H1 (cell line): ENCODE data around the gene PFN3. TPM values are rescaled to one million over a fixed set of nuclear protein-coding genes. Genes with fewer than 3 reads are reported as not detected.

Source experiments
- CTCF ChIA-PET: fragments of 300-600 bp; sonication (Branson Sonifier 250); formaldehyde crosslinking; loops from one replicate; lab custom pipeline; 2021; ENCODE audit not compliant: partially characterized antibody; lab: Charles Lee
- POLR2A ChIA-PET: fragments of 300-600 bp; sonication (Branson Sonifier 250); formaldehyde crosslinking; loops from one replicate; lab custom pipeline; 2021; ENCODE audit warnings: inconsistent platforms; ENCODE audit not compliant: partially characterized antibody; lab: Charles Lee
- DNase-seq, 2 experiments: peaks; one replicate each; pipeline versions ENCODE4 v3.0.0 to v3.0.0-alpha.2; 2010 to 2022; ENCODE audit warnings: low spot score in 2 of 2, low read depth in 1 of 2, mixed read lengths in 1 of 2
- FAIRE-seq: peaks from 2 replicates; lab custom pipeline; 2011; peaks lifted over from hg19 to GRCh38; lab: Jason Lieb, UNC
- H2AFZ ChIP-seq: 2 replicates; pipeline ENCODE4 v1.8.1; 2012; ENCODE audit warnings: low read length, inconsistent platforms
- H2AK5ac ChIP-seq: 2 replicates; pipeline ENCODE4 v1.6.1; 2013; ENCODE audit warnings: low read depth, low read length
- H2BK120ac ChIP-seq: replicated peaks from 2 replicates; pipeline ENCODE3; 2013; ENCODE audit warnings: low read depth, low read length, inconsistent platforms
- H2BK12ac ChIP-seq: 2 replicates; pipeline ENCODE4 v1.6.1; 2013; ENCODE audit warnings: low read depth, low read length
- H2BK15ac ChIP-seq: 2 replicates; pipeline ENCODE4 v1.6.1; 2013; ENCODE audit warnings: low read length
- H2BK20ac ChIP-seq: 2 replicates; pipeline ENCODE4 v1.6.1; 2013; ENCODE audit warnings: low read length
- H2BK5ac ChIP-seq: 2 replicates; pipeline ENCODE4 v1.6.1; 2013; ENCODE audit warnings: low read depth, low read length
- H3K14ac ChIP-seq: 2 replicates; pipeline ENCODE4 v1.6.1; 2013; ENCODE audit warnings: inconsistent platforms; ENCODE audit not compliant: insufficient read length
- H3K18ac ChIP-seq: 2 replicates; pipeline ENCODE4 v1.6.1; 2013; ENCODE audit warnings: low read length; ENCODE audit errors: extremely low read depth
- H3K23ac ChIP-seq: 2 replicates; pipeline ENCODE4 v1.6.1; 2013; ENCODE audit warnings: inconsistent platforms; ENCODE audit not compliant: insufficient read length
- H3K23me2 ChIP-seq: 2 replicates; pipeline ENCODE4 v1.6.1; 2013; ENCODE audit warnings: low read depth, low read length
- H3K27ac ChIP-seq: 2 replicates; pipeline ENCODE4 v1.6.1; 2011; ENCODE audit warnings: low read depth, low read length, inconsistent platforms
- H3K27me3 ChIP-seq, 4 experiments: replicated peaks in 1 of 4; 1 replicate in 1 of 4; 2 replicates in 3 of 4; pipeline versions ENCODE4 v1.6.1 to v1.8.1; 2011 to 2013; ENCODE audit warnings: low read length in 3 of 4, mild to moderate bottlenecking in 3 of 4, inconsistent platforms in 2 of 4, mixed read lengths in 2 of 4, moderate library complexity in 1 of 4; ENCODE audit not compliant: control insufficient read depth in 3 of 4, insufficient read depth in 3 of 4; ENCODE audit errors: extremely low read depth in 1 of 4
- H3K36me3 ChIP-seq, 4 experiments: 2 replicates each; pipeline versions ENCODE4 v1.6.1 to v1.8.1; 2011 to 2013; ENCODE audit warnings: mild to moderate bottlenecking in 4 of 4, low read length in 3 of 4, moderate library complexity in 2 of 4, control low read depth in 1 of 4, inconsistent platforms in 1 of 4; ENCODE audit not compliant: insufficient read depth in 4 of 4, control insufficient read depth in 2 of 4
- H3K4ac ChIP-seq: replicated peaks from 2 replicates; pipeline ENCODE3; 2013; ENCODE audit warnings: low read length, low read depth, mixed read lengths, inconsistent platforms; ENCODE audit not compliant: insufficient read length
- H3K4me1 ChIP-seq, 4 experiments: replicated peaks in 1 of 4; 1 replicate in 1 of 4; 2 replicates in 3 of 4; pipeline versions ENCODE4 v1.6.1 to v1.8.1; 2011 to 2013; ENCODE audit warnings: low read length in 3 of 4, inconsistent platforms in 2 of 4, mixed read lengths in 1 of 4; ENCODE audit not compliant: insufficient read depth in 4 of 4, control insufficient read depth in 3 of 4
- H3K4me2 ChIP-seq, 2 experiments: 2 replicates each; pipeline versions ENCODE4 v1.6.1 to v1.8.1; 2011 to 2013; ENCODE audit warnings: low read depth in 2 of 2, low read length in 2 of 2, control low read depth in 1 of 2, inconsistent platforms in 1 of 2, mild to moderate bottlenecking in 1 of 2; ENCODE audit not compliant: insufficient read depth in 1 of 2
- H3K4me3 ChIP-seq, 4 experiments: fragments of 200-600, 300-600 bp in 1 of 4; sonication (generic), shearing (Covaris generic), sonication (Bioruptor Twin) in 1 of 4; 2 replicates each; pipeline versions ENCODE4 v1.5.1 to v1.8.1; 2011 to 2016; ENCODE audit warnings: low read length in 4 of 4, low read depth in 3 of 4, control low read depth in 2 of 4, inconsistent platforms in 2 of 4, mild to moderate bottlenecking in 2 of 4, mixed read lengths in 1 of 4, moderate library complexity in 1 of 4; ENCODE audit not compliant: insufficient read depth in 2 of 4; ENCODE audit errors: extremely low read depth in 1 of 4
- H3K56ac ChIP-seq: replicated peaks from 2 replicates; pipeline ENCODE3; 2013; ENCODE audit warnings: low read depth, mild to moderate bottlenecking, mixed read lengths, low read length, inconsistent platforms; ENCODE audit not compliant: insufficient read length
- H3K79me1 ChIP-seq: 2 replicates; pipeline ENCODE4 v1.6.1; 2013; ENCODE audit warnings: low read depth, low read length, control low read depth
- H3K79me2 ChIP-seq, 2 experiments: 2 replicates each; pipeline versions ENCODE4 v1.6.1 to v1.8.1; 2012 to 2013; ENCODE audit warnings: low read length in 2 of 2, mild to moderate bottlenecking in 2 of 2, inconsistent platforms in 1 of 2; ENCODE audit not compliant: insufficient read depth in 2 of 2, control insufficient read depth in 1 of 2
- H3K9ac ChIP-seq, 4 experiments: replicated peaks in 1 of 4; 1 replicate in 1 of 4; 2 replicates in 3 of 4; pipeline versions ENCODE4 v1.6.1 to v1.8.1; 2011 to 2013; ENCODE audit warnings: low read depth in 3 of 4, low read length in 3 of 4, control low read depth in 2 of 4, mild to moderate bottlenecking in 2 of 4, moderate library complexity in 2 of 4, inconsistent platforms in 1 of 4; ENCODE audit errors: extremely low read depth in 1 of 4
- H3K9me3 ChIP-seq, 2 experiments: 2 replicates each; pipeline versions ENCODE4 v1.6.1 to v1.8.1; 2012 to 2013; ENCODE audit warnings: mild to moderate bottlenecking in 2 of 2, moderate library complexity in 2 of 2, control low read depth in 1 of 2, inconsistent platforms in 1 of 2, low read depth in 1 of 2, low read length in 1 of 2, mixed read lengths in 1 of 2; ENCODE audit not compliant: insufficient read depth in 2 of 2
- H4K20me1 ChIP-seq, 2 experiments: replicated peaks in 1 of 2; 2 replicates each; pipeline versions ENCODE3 to v1.8.1; 2011 to 2013; ENCODE audit warnings: inconsistent platforms in 2 of 2, low read length in 2 of 2, mild to moderate bottlenecking in 1 of 2; ENCODE audit not compliant: insufficient read depth in 2 of 2, control insufficient read depth in 1 of 2
- H4K5ac ChIP-seq: 2 replicates; pipeline ENCODE4 v1.6.1; 2013; ENCODE audit warnings: low read length, low read depth, mixed read lengths, inconsistent platforms; ENCODE audit not compliant: insufficient read length
- H4K8ac ChIP-seq: 2 replicates; pipeline ENCODE4 v1.8.0; 2013; ENCODE audit warnings: mild to moderate bottlenecking, moderate library complexity, low read length, inconsistent platforms; ENCODE audit not compliant: insufficient read depth; ENCODE audit errors: extremely low read depth
- H4K91ac ChIP-seq: replicated peaks from 2 replicates; pipeline ENCODE3; 2013; ENCODE audit warnings: low read length, mixed read lengths, inconsistent platforms; ENCODE audit not compliant: insufficient read length
- CHD1 ChIP-seq: IDR thresholded peaks from 2 replicates; pipeline ENCODE4 v1.6.1; 2012; ENCODE audit warnings: low read depth, low read length, improper control_type of control experiment
- CREB1 ChIP-seq: IDR thresholded peaks from 2 replicates; pipeline ENCODE4 v1.6.1; 2012; ENCODE audit warnings: inconsistent platforms
- EGR1 ChIP-seq: IDR thresholded peaks from 2 replicates; pipeline ENCODE4 v1.6.1; 2011; ENCODE audit warnings: low read depth, low read length, borderline replicate concordance
- FOSL1 ChIP-seq: IDR thresholded peaks from 2 replicates; pipeline ENCODE4 v1.6.1; 2011; ENCODE audit warnings: mild to moderate bottlenecking, low read depth, low read length, moderate library complexity; ENCODE audit not compliant: insufficient read depth
- NRF1 ChIP-seq: IDR thresholded peaks from 2 replicates; pipeline ENCODE4 v1.6.1; 2011; ENCODE audit warnings: mild to moderate bottlenecking, low read depth, low read length, improper control_type of control experiment
- POU5F1 ChIP-seq: IDR thresholded peaks from 2 replicates; pipeline ENCODE4 v1.6.1; 2011; ENCODE audit warnings: low read depth, mild to moderate bottlenecking, low read length, moderate library complexity
- RNF2 ChIP-seq: fragments of 200-900, 300-1000 bp; sonication (generic); IDR thresholded peaks from 2 replicates; pipeline ENCODE4 v1.7.1; 2016; ENCODE audit warnings: borderline replicate concordance, low read depth, mild to moderate bottlenecking, antibody characterized with exemption, low read length; ENCODE audit not compliant: poor library complexity, severe bottlenecking; ENCODE audit errors: missing control alignments
- SIN3A ChIP-seq, 2 experiments: IDR thresholded peaks in 1 of 2; conservative IDR thresholded peaks in 1 of 2; 2 replicates each; pipeline ENCODE4 v1.6.1; 2011 to 2012; ENCODE audit warnings: low read length in 2 of 2, improper control_type of control experiment in 1 of 2, low read depth in 1 of 2, mild to moderate bottlenecking in 1 of 2
- TAF7 ChIP-seq: optimal IDR thresholded peaks from 2 replicates; pipeline ENCODE3; 2011; ENCODE audit warnings: low read depth, mild to moderate bottlenecking, inconsistent platforms, low read length, moderate library complexity, borderline replicate concordance
- TBP ChIP-seq: IDR thresholded peaks from 2 replicates; pipeline ENCODE4 v1.6.1; 2011; ENCODE audit warnings: low read depth, low read length, improper control_type of control experiment
- TCF12 ChIP-seq: IDR thresholded peaks from 2 replicates; pipeline ENCODE4 v1.6.1; 2011; ENCODE audit warnings: low read depth, mild to moderate bottlenecking, low read length
- ZNF274 ChIP-seq: IDR thresholded peaks from 2 replicates; pipeline ENCODE4 v1.7.0; 2012; ENCODE audit warnings: low read length, borderline replicate concordance; ENCODE audit errors: extremely low read depth
- WGBS, 2 experiments: shearing (Covaris generic) in 1 of 2; methylation state at CpG; one replicate each; pipeline versions ENCODE4 v1.1.6 to v1.1.7; 2013 to 2015; ENCODE audit warnings: low lambda C conversion rate in 2 of 2, mixed read lengths in 2 of 2, inconsistent platforms in 1 of 2, low coverage in 1 of 2, missing lambda C conversion rate in 1 of 2; ENCODE audit not compliant: insufficient replicate concordance in 2 of 2, insufficient coverage in 1 of 2, insufficient read length in 1 of 2; ENCODE audit errors: extremely low coverage in 1 of 2, missing lambda C conversion rate in 1 of 2; 5-methylcytosine and 5-hydroxymethylcytosine counted together
- polyA plus RNA-seq, 7 experiments: library from polyadenylated mRNA; depleted of rRNA in 3 of 7; stranded (reverse) in 5 of 7; unstranded in 2 of 7; fragments of >200 nt in 5 of 7; fragments of 200-250 nt in 2 of 7; gene quantifications; 1 replicate in 5 of 7; 2 replicates in 1 of 7; 4 replicates in 1 of 7; pipeline versions ENCODE4 v1.2.1 to v1.2.3, GENCODE V29; 2011 to 2013; ENCODE audit warnings: missing spikeins in 2 of 7, mixed read lengths in 2 of 7
- total RNA-seq: library from RNA; stranded (reverse); fragmentation: NEBNext Ultra II Directional; extraction: Animal tissue kit (Norgen Biotek cat#: 25700); gene quantifications from 2 replicates; pipeline ENCODE4 v1.2.1, GENCODE V29; 2021

Gene PFN3
- total and polyA plus RNA-seq, 2 of the 8 experiments (the other 6 are each of a cell fraction or from before 2014, with no cell fraction given) = not detected

GRCh38 chr5:177409043-177409801 is 8.8 kb upstream of the PFN3 start, which contains the start of gene F12:
TSS of gene F12 (minus strand) at chr5:177409564. CDS start at chr5:177409527, 37 bp downstream.
- Histone ChIP-seq H2BK120ac (no peak within 1 kb of the TSS), H3K9me3 (no peaks in the 10 kb centered on the region), H3K27ac (no peak within 1 kb of the TSS), H2AK5ac (no peak within 1 kb of the TSS), H3K4me3 (no peak within 1 kb of the TSS), H3K36me3 (no peaks in the 10 kb centered on the region), H3K4me1 (peaks cover 0 to 7% (median 3%) of the 10 kb centered on the region in 4 experiments; a peak in 4 of 7 replicates), H2BK5ac (no peak within 1 kb of the TSS), H3K23me2 (peaks cover 3% of the 10 kb centered on the region; the same call in 1 of the 2 replicates), H3K56ac (no peak within 1 kb of the TSS), H3K9ac (no peak within 1 kb of the TSS), H2BK15ac (no peak within 1 kb of the TSS), H2BK20ac (no peak within 1 kb of the TSS), H3K4ac (no peak within 1 kb of the TSS), H3K79me2 (no peaks in the 10 kb centered on the region), H4K20me1 (no peaks in the 10 kb centered on the region), H2AFZ (no peak within 1 kb of the TSS), H3K79me1 (no peaks in the 10 kb centered on the region), H2BK12ac (no peak within 1 kb of the TSS), H3K23ac (no peak within 1 kb of the TSS), H3K4me2 (no peak within 1 kb of the TSS), H3K27me3 (peaks cover 13 to 43% (median 19%) of the 10 kb centered on the region in 4 experiments; a peak in 6 of 7 replicates), H4K91ac (no peak within 1 kb of the TSS), H4K5ac (no peak within 1 kb of the TSS), H3K14ac (no peak within 1 kb of the TSS), H3K18ac (no peak within 1 kb of the TSS), H4K8ac (no peak within 1 kb of the TSS)
- WGBS, 2 experiments = 89% methylated on average over 9 of the region's 9 CpGs; no CpG with 5 or more reads in 1 of the 2 experiments
- TF ChIP-seq RNF2 (no peak), POU5F1 (no peak), CREB1 (no peak), TCF12 (no peak), CHD1 (no peak), NRF1 (no peak), ZNF274 (no peak), EGR1 (no peak), SIN3A (conservative IDR thresholded peaks at IDR 0.05 in 1 of 2, IDR thresholded peaks at IDR 0.05 in 1 of 2; ENCODE audit: low read depth in 1 of 2, low read length in 2 of 2) (no peak), TBP (no peak), FOSL1 (no peak), TAF7 (no peak)
- POLR2A ChIA-PET = interaction anchor here (0.6 to 2.5 kb wide), 12 partner anchors 11 to 46 kb away, joined by 3 to 10 read pairs (median 3); partner anchors contain the start of gene PRR7
- FAIRE-seq = no peak
- CTCF ChIA-PET = interaction anchor here (0.7 to 10.5 kb wide), 16 partner anchors 7 to 100 kb away, joined by 3 to 343 read pairs (median 4); partner anchors contain the start of genes PRR7 and SLC34A1
- no peak for DNase-seq
